NB4 (cell line): ENCODE data around the gene USP10.

Experiments
- CTCF ChIP-seq: IDR thresholded peaks from one replicate; pipeline ENCODE4 v1.5.1; 2012; ENCODE audit warnings: low read depth, low read length
- MAX ChIP-seq: IDR thresholded peaks from 2 replicates; pipeline ENCODE4 v1.6.1; 2011; ENCODE audit warnings: low read depth, low read length
- POLR2A ChIP-seq: IDR thresholded peaks from 2 replicates; pipeline ENCODE4 v1.6.1; 2011; ENCODE audit warnings: mild to moderate bottlenecking; ENCODE audit not compliant: insufficient read length; ENCODE audit errors: extremely low read depth

GRCh38 chr16:84811529-84811928 lies 111.7 kb downstream of the USP10 start:
- TF ChIP-seq CTCF = no peak
- TF ChIP-seq MAX = no peak
- no peak for TF ChIP-seq POLR2A
